BLaER1 (cell line): ENCODE measurements around the gene BCAS1.
"Not testable (repeated sequence)": the region's sequence is repeated elsewhere in the genome, so short reads cannot be mapped to it uniquely, and the experiment has no call there.

ENCODE experiments used
- H3K27ac ChIP-seq: shearing (Covaris generic); formaldehyde crosslinking; 2 replicates; pipeline ENCODE4 v1.8.1; 2022
- H3K27me3 ChIP-seq: shearing (Covaris generic); formaldehyde crosslinking; 2 replicates; pipeline ENCODE4 v1.8.1; 2022
- H3K36me3 ChIP-seq: shearing (Covaris generic); formaldehyde crosslinking; 2 replicates; pipeline ENCODE4 v1.8.1; 2022
- H3K4me1 ChIP-seq: shearing (Covaris generic); formaldehyde crosslinking; 2 replicates; pipeline ENCODE4 v1.8.1; 2022
- H3K4me2 ChIP-seq: shearing (Covaris generic); formaldehyde crosslinking; 2 replicates; pipeline ENCODE4 v1.8.1; 2022
- H3K4me3 ChIP-seq: shearing (Covaris generic); formaldehyde crosslinking; 2 replicates; pipeline ENCODE4 v1.8.1; 2022
- H3K9ac ChIP-seq: shearing (Covaris generic); formaldehyde crosslinking; 2 replicates; pipeline ENCODE4 v1.8.1; 2022
- H3K9me3 ChIP-seq: shearing (Covaris generic); formaldehyde crosslinking; 2 replicates; pipeline ENCODE4 v1.8.1; 2022
- H4K20me1 ChIP-seq: shearing (Covaris generic); formaldehyde crosslinking; 2 replicates; pipeline ENCODE4 v1.8.1; 2022
- Cebpa-rat ChIP-seq: shearing (Covaris generic); IDR thresholded peaks from 2 replicates; pipeline ENCODE4 v1.8.1; 2022

The BCAS1 gene

GRCh38 chr20:53984356-53985149 is 85.8 kb downstream of the BCAS1 start:
- H3K9ac ChIP-seq = no peak overlapping the region
- no peaks in the 10 kb centered on the region for H3K27me3 ChIP-seq
- H3K4me3 ChIP-seq = no peak overlapping the region
- H4K20me1 ChIP-seq = no peaks in the 10 kb centered on the region
- H3K27ac ChIP-seq = no peak overlapping the region
- TF ChIP-seq Cebpa-rat = no peak
- H3K36me3 ChIP-seq = no peaks in the 10 kb centered on the region
- no peak overlapping the region for H3K4me2 ChIP-seq
- H3K4me1 ChIP-seq = no peaks in the 10 kb centered on the region
- H3K9me3 ChIP-seq = no peaks in the 10 kb centered on the region; the same call in 1 of the 2 replicates

GRCh38 chr20:53983401-53983800 is 87.0 kb downstream of the BCAS1 start:
- no peak overlapping the region for H3K4me3 ChIP-seq
- no peak overlapping the region for H3K27ac ChIP-seq
- H3K27me3 ChIP-seq = no peaks in the 10 kb centered on the region
- TF ChIP-seq Cebpa-rat = no peak
- no peaks in the 10 kb centered on the region for H4K20me1 ChIP-seq
- H3K9me3 ChIP-seq = peaks cover 3% of the 10 kb centered on the region; the same call in 1 of the 2 replicates
- no peak overlapping the region for H3K4me2 ChIP-seq
- H3K9ac ChIP-seq = no peak overlapping the region
- H3K36me3 ChIP-seq = no peaks in the 10 kb centered on the region
- no peaks in the 10 kb centered on the region for H3K4me1 ChIP-seq

GRCh38 chr20:53982624-53983023 is 87.8 kb downstream of the BCAS1 start:
- no peaks in the 10 kb centered on the region for H4K20me1 ChIP-seq
- H3K9me3 ChIP-seq = peaks cover 3% of the 10 kb centered on the region; the same call in 1 of the 2 replicates
- H3K4me3 ChIP-seq = no peak overlapping the region
- no peak overlapping the region for H3K27ac ChIP-seq
- no peaks in the 10 kb centered on the region for H3K4me1 ChIP-seq
- TF ChIP-seq Cebpa-rat = no peak
- H3K4me2 ChIP-seq = no peak overlapping the region
- no peaks in the 10 kb centered on the region for H3K27me3 ChIP-seq
- H3K36me3 ChIP-seq = no peaks in the 10 kb centered on the region
- H3K9ac ChIP-seq = no peak overlapping the region

- H3K27me3 ChIP-seq = no peaks in the 10 kb centered on the region
- no peak overlapping the region for H3K9ac ChIP-seq
- H3K9me3 ChIP-seq = peaks cover 10% of the 10 kb centered on the region
- no peaks in the 10 kb centered on the region for H4K20me1 ChIP-seq
- H3K27ac ChIP-seq = no peak overlapping the region
- no peak for TF ChIP-seq Cebpa-rat
- H3K4me3 ChIP-seq = no peak overlapping the region
- no peaks in the 10 kb centered on the region for H3K4me1 ChIP-seq
- H3K36me3 ChIP-seq = no peaks in the 10 kb centered on the region
- no peak overlapping the region for H3K4me2 ChIP-seq
Measured at GRCh38 chr20:53981752-53982437, 88.5 kb downstream of the BCAS1 start.

GRCh38 chr20:53981130-53981529 is 89.3 kb downstream of the BCAS1 start:
- Histone ChIP-seq H3K4me2 (no peak overlapping the region), H4K20me1 (no peaks in the 10 kb centered on the region), H3K4me3 (no peak overlapping the region), H3K9me3 (peaks cover 13% of the 10 kb centered on the region), H3K4me1 (no peaks in the 10 kb centered on the region), H3K27me3 (no peaks in the 10 kb centered on the region), H3K9ac (no peak overlapping the region), H3K36me3 (no peaks in the 10 kb centered on the region), H3K27ac (no peak overlapping the region)
- no peak for TF ChIP-seq Cebpa-rat

GRCh38 chr20:53980031-53980465 is 90.3 kb downstream of the BCAS1 start:
- H3K4me2 ChIP-seq = no peak overlapping the region
- no peaks in the 10 kb centered on the region for H3K4me1 ChIP-seq
- H3K4me3 ChIP-seq = no peak overlapping the region
- H3K36me3 ChIP-seq = no peaks in the 10 kb centered on the region
- no peak overlapping the region for H3K9ac ChIP-seq
- H3K9me3 ChIP-seq = peaks cover 13% of the 10 kb centered on the region
- H3K27ac ChIP-seq = no peak overlapping the region
- no peaks in the 10 kb centered on the region for H4K20me1 ChIP-seq
- no peaks in the 10 kb centered on the region for H3K27me3 ChIP-seq
- TF ChIP-seq Cebpa-rat = no peak

- Histone ChIP-seq H3K4me3 (no peak overlapping the region), H3K27me3 (no peaks in the 10 kb centered on the region), H4K20me1 (no peaks in the 10 kb centered on the region), H3K9ac (no peak overlapping the region), H3K36me3 (no peaks in the 10 kb centered on the region), H3K4me2 (no peak overlapping the region), H3K9me3 (peaks cover 20% of the 10 kb centered on the region), H3K4me1 (no peaks in the 10 kb centered on the region), H3K27ac (no peak overlapping the region)
- no peak for TF ChIP-seq Cebpa-rat
Measured at GRCh38 chr20:53978497-53978896, 91.9 kb downstream of the BCAS1 start.

GRCh38 chr20:53977391-53977790 is 93.0 kb downstream of the BCAS1 start:
- no peak for TF ChIP-seq Cebpa-rat
- no peak overlapping the region for H3K27ac ChIP-seq

GRCh38 chr20:53975761-53976160 is 94.6 kb downstream of the BCAS1 start:
- Histone ChIP-seq H3K9ac (no peak overlapping the region), H3K27me3 (no peaks in the 10 kb centered on the region), H3K4me2 (no peak overlapping the region), H3K36me3 (no peaks in the 10 kb centered on the region), H4K20me1 (no peaks in the 10 kb centered on the region), H3K4me3 (no peak overlapping the region), H3K27ac (no peak overlapping the region), H3K4me1 (no peaks in the 10 kb centered on the region), H3K9me3 (peaks cover 22% of the 10 kb centered on the region)
- no peak for TF ChIP-seq Cebpa-rat

More at GRCh38 chr20:53977391-53977790, 93.0 kb downstream of the BCAS1 start:
- Histone ChIP-seq H3K9ac (no peak overlapping the region), H4K20me1 (no peaks in the 10 kb centered on the region), H3K4me3 (no peak overlapping the region), H3K36me3 (no peaks in the 10 kb centered on the region), H3K4me2 (no peak overlapping the region), H3K9me3 (peaks cover 22% of the 10 kb centered on the region), H3K4me1 (no peaks in the 10 kb centered on the region), H3K27me3 (no peaks in the 10 kb centered on the region)

- H3K36me3 ChIP-seq = no peaks in the 10 kb centered on the region
- H3K9me3 ChIP-seq = peaks cover 22% of the 10 kb centered on the region
- H4K20me1 ChIP-seq = no peaks in the 10 kb centered on the region
- no peaks in the 10 kb centered on the region for H3K27me3 ChIP-seq
- no peak overlapping the region for H3K4me3 ChIP-seq
- H3K4me1 ChIP-seq = no peaks in the 10 kb centered on the region
- no peak overlapping the region for H3K9ac ChIP-seq
- no peak overlapping the region for H3K4me2 ChIP-seq
- no peak for TF ChIP-seq Cebpa-rat
- H3K27ac ChIP-seq = no peak overlapping the region
Measured at GRCh38 chr20:53974785-53975555, 95.4 kb downstream of the BCAS1 start.

GRCh38 chr20:53973882-53974281 is 96.5 kb downstream of the BCAS1 start:
- H3K4me2 ChIP-seq, H4K20me1 ChIP-seq, H3K36me3 ChIP-seq, H3K4me3 ChIP-seq, H3K4me1 ChIP-seq, H3K27ac ChIP-seq, H3K27me3 ChIP-seq, H3K9ac ChIP-seq: not testable (repeated sequence)
- peaks cover 19% of the 10 kb centered on the region for H3K9me3 ChIP-seq
